GM18508 (cell line): ENCODE measurements around the gene VWA5B2.

Source experiments
- ATAC-seq: cut with Tn5 transposase; IDR thresholded peaks from one replicate; pipeline ENCODE4 v1.9.1; 2021; ENCODE audit warnings: moderate number of reproducible peaks; ENCODE audit not compliant: insufficient read depth, unreplicated experiment

The VWA5B2 gene

DNA sequence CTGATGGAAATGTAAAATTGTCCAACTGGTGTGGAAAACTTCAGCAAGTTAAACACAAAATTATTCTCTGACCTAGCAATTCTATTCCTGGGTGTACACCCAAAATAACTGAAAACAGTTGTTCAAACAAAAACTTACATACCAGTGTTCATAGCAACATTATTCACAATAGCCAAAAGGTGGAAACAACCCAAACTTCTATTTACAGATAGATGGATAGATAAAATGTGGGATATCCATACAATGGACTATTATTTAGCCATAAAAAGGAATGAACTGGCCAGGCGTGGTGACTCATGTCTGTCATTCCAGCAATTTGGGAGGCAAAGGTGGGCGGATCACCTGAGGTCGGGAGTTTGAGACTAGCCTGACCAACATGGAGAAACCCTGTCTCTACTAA is 6.9 kb upstream of the VWA5B2 start:
- no peak for ATAC-seq

DNA sequence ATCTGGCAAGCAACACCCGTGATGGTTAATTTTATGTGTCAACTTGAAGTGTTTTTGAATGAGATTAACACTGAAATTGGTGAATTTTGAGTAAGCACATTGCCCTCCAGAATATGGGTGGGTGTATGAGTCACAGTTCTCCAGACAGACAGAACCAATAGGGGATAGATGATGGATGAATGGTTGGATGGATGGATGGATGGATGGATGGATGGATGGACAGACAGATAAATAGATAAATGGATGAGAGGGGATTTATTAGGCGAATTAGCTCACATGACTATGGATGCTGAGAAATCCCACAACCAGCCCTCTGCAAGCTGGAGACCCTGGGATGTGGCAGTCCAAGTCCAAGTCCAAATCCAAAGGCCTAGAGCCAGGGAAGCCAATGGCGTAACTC is 5.4 kb upstream of the VWA5B2 start:
- no peak for ATAC-seq

DNA sequence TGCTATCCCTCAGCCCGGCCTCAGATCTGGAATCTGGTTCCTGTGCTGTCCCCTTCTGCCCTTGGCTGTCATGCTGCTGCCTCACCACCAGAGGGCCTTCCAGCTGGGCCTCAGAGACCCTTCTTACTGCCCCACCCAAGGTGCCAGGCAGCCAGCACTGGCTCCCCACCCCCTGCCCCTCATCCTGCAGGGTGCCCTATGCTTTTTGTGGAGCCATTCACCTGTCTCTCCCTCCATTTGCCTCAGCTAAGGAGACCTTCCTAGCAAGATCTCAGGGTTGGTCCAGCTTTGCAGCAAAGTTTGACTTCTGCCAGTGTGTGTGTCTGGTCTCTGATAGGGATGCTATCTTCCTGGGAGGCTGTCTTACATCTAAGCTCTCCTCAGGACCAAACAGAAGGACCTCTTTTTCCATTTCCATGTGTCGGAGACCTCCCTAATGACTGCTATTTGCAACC is 1.9 kb upstream of the VWA5B2 start:
- no peak for ATAC-seq

DNA sequence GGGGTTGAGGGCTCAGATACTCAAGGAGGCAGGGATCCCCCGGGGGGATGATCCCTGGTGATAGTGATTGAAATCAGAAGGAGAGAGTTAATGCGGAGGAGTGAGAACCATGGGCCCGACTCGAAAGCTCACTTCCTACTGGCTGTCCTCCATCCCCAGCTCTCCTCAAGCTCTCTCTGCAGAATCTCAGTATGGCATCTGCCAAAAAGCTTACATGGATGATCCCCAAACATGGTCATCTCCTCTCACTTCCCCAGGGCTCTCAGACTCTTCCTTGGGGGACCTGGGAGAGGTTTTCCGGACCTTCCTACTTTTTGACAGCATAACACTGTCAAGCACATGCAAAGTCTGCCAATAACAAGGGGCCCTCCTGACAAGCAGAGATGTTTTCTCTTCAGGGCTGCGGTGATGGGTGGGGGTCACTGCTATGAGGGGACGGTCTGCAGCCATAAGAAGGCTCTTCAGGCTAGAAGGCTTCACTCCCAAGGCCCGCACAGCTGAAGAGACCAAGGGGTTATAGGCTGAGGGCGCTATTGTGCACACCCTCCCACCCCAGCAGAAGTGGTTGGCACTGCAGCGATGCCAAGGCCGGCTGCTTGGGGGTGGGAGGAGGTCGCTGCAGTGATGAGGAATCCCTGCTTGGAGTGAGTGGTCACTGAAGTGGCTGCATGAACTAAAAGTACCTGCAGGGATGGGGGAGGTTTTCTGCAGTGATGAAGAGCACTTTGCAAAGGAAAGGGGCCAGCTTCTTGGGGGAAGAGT is 828 bp upstream of the VWA5B2 start:
- ATAC-seq = no peak

DNA sequence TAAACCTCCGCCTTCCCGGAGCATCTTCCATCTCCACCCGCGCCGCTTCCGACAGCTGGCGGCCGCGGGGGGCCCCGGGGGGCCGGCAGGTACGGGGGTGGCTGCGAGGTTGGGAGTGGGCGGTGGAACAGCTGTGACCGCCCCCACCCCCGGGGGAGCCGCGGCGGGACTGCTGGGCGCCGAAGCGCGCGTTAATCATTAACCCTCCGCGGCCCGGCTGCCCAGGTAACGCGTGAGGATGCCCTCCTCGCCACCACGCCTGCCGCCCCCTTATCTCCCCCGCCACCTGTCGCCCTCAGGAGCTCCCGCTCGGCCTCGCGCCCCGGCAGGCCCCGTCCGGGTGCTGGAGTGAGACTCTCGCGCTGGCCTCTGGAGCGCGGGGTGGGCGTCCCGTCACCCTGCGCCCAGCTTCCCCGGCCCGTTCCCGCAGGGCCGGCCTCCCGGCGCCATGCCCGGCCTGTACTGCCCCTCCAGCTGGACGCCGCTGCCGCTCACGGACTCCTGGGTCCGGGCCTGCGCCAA is 757 bp downstream of the VWA5B2 start:
- ATAC-seq = no peak

DNA sequence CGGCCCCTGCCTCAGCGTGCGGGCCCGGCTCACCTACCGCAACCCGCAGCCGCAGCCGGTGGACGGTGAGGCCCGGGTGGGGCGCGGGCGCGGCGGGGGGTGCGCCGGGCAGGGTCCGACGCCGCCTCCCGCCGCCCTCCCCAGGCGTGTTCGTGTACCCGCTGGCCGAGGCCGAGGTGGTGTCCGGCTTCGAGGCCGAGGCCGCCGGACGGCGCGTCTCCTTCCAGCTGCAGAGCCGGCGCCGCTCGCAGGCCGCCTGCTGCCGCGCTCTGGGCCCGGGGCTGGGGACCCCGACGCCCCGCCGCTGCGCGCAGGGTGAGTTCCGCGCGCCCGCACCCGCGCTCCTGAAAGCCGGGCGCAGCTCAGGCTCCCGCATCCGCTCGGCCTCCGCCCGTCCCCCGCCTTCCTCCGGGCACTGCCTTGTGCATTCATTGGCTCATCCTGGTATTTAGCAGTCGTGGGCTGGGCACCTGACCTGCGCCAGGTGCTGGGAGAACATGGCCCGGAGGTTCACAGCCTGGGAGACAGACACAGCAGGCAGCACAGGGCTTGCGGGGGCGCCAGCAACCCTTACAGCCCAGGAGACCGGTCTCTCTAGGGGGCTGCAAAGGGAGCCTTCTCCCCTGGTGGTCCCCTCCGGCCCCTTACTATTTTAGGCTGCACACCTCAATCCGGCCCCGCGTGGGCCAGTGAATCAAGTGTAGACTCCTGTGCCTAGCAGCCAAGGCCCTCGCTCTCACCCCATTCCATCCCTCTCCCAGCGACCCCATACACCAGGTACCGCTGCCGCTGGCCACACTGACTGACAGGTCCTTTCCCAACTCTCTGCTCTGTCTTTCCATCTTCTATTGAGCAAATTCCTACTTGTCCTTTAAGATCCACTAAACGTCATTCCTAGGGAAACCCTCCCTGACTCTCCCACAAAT is 1.5 kb downstream of the VWA5B2 start:
- no peak for ATAC-seq

DNA sequence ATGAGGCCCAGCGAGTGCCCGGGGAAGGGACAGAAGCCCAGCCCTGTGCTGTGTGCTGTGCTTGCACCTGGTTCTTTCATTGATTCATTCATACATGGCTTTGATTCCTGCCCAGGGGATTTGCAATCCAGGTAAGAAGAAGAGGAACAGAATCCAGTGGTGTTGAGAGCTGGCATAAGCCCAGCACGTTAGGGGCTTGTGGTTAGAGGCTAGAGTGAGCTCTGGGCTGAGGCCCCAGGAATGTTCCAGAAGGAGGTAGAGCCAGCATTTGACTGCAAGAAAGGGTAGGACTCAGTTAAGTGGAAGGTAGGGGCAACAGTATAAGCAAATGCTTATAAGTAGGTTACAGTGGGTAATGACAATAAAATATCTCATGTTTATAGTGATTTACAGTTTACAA is 2.3 kb downstream of the VWA5B2 start:
- ATAC-seq = no peak

DNA sequence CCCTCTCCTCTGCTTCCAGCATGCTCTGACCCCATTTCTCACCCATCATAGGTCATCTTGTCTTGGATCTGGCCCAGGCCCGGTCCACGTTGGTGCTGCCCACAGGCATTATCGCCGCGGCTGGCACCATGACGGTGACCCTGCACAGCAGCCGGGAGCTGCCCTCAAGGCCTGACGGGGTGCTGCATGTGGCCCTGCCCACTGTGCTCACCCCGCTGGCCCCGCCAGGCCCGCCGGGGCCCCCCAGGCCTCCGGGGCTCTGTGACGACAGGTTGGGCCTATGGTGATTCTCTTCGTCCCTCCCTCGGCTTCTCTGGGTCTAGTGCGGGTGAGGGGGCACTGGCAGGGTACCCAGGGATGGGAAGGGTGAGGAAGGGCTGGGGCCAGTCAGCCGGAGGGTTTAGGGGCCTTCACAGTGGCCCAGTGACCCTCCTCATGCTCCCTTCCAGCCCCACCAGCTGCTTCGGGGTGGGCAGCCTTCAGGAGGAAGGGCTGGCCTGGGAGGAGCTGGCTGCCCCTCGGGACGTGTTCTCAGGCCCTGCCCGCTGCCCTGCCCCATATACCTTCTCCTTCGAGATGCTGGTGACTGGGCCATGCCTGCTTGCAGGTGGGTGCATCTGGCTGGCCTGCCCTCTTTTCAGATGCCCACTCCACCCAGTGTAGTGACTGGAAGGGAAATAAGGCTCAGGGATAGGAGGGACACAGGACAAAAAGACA is 3.9 kb downstream of the VWA5B2 start:
- ATAC-seq = no peak

DNA sequence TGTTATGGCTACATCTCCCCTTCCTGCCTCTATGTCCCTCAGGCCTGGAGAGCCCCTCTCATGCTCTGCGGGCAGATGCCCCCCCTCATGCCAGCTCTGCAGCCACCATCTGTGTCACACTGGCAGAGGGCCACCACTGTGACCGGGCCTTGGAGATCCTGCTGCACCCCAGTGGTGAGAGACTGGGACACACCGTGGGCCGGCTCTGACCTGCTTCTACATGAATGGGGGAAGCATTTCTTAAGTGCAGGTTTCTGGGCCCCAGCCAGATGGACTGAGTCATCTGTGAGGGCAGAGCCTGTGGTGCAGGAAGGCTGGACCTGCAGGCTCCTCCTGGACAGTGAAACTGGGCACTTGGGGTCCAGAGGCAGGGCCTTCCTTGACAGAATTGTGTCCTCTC is 4.8 kb downstream of the VWA5B2 start:
- ATAC-seq = no peak

DNA sequence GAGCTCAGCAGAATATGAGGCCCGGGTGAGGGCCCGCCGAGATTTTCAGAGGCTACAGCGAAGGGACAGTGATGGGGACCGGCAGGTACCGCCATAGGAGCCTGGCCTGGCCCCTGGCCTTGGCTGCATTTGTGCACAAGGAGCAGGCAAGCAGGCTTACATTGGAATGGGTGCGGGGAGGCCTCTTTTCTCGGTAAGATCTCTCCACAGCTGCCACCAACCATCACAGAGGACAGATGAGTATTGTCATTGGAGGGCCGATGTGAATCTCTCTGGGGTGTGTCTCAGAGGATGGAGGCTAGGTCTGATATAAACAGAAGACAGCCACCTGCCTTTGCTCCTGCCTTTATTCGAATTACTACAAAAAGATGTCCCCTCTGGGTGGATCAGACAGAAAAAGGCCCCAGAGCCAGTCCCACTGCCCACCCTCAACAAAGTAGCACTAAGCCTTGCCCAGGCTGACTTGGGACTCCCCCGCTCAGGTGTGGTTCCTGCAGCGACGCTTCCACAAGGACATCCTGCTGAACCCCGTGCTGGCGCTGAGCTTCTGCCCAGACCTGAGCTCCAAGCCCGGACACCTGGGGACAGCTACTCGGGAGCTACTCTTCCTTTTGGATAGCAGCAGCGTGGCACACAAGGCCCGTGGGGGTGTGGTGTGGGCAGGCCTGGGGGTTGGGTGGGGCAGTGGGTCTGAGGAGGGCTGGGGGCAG is 5.4 kb downstream of the VWA5B2 start:
- no peak for ATAC-seq

DNA sequence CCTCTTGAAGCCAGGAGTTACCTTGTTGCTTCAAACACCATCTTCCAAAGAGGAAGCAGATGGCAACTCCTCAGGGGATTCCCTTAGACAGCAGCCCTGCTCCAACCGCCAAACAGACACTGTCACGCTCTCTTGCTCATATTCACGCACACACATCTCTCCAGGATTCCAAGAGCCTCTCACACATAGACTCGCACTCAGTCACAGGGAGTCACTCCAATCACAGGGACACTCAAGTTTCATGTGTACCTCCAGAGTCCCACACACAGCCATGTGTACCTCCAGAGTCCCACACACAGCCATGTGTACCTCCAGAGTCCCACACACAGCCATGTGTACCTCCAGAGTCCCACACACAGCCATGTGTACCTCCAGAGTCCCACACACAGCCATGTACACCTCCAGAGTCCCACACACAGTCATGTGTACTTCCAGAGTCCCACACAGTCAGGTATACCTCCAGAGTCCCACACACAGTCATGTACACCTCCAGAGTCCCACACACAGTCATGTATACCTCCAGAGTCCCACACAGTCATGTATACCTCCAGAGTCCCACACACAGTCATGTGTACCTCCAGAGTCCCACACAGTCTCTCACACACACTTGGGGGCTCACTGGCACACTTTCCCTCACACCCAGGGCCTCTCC is 6.1 kb downstream of the VWA5B2 start:
- no peak for ATAC-seq

DNA sequence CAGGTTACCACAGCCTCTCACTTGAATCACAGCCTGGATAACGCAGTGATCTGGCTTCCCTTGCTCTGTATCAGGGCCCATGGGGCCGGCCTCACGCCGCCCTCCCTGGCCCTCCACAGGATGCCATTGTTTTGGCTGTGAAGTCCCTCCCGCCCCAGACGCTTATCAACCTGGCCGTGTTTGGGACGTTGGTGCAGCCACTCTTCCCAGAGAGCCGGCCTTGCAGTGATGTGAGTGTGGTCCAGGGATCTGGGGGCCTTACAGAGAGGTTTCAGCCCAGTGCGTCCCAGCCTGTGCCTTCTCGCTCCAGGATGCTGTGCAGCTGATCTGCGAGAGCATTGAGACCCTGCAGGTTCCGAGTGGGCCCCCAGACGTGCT is 6.6 kb downstream of the VWA5B2 start:
- no peak for ATAC-seq

DNA sequence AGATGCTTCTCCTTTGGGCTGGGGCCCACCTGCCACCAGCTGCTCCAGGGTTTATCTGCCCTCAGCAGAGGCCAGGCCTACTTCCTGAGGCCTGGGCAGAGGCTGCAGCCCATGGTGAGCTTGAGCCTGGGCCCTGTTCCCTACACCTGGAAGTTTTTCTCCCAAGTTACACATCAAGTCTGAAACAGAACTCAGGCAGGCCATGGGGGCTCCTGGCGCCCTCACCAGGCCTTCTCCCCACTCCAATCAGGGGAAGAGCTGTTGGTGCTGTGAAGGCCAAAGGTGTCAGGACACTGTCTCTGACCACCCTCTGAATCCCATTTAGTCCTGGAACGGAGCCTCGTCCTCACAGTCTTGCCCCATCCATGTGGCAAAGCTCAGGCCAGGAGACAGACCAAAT is 7.3 kb downstream of the VWA5B2 start:
- ATAC-seq = no peak

DNA sequence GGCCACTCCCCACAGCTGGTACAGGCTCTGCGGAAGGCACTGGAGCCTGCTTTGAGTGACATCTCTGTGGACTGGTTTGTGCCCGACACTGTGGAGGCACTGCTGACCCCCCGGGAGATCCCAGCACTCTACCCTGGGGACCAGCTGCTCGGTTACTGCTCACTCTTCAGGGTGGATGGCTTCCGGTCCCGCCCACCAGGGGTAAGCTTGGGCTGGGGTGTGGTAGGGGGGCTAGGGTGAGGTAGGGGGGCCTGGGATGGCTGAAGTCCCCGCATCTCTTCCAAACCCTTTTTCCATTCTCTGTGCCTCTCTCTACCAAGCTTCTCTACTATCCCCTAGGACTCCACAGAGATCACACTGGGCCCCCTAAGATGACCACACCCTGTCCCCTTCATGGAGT is 7.8 kb downstream of the VWA5B2 start:
- no peak for ATAC-seq

DNA sequence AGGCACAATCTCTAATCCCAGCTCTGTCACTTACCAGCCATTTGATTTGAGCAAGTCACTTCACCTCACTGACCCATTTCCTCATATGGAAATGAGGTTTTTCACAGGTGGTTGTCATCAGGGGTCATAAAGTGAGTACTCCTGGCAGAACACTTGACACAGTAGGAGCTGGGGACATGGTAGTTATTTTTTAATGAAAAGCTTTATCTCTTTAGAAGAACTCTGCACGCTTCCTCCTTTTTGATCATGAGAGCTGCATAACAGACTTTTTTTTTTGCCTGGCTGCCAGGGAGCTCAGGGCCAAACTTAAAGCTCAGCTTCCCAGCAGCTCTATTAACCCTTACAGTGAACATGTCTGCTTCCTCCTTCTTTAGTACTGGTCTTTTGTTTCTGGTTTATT is 8.4 kb downstream of the VWA5B2 start:
- ATAC-seq = no peak

DNA sequence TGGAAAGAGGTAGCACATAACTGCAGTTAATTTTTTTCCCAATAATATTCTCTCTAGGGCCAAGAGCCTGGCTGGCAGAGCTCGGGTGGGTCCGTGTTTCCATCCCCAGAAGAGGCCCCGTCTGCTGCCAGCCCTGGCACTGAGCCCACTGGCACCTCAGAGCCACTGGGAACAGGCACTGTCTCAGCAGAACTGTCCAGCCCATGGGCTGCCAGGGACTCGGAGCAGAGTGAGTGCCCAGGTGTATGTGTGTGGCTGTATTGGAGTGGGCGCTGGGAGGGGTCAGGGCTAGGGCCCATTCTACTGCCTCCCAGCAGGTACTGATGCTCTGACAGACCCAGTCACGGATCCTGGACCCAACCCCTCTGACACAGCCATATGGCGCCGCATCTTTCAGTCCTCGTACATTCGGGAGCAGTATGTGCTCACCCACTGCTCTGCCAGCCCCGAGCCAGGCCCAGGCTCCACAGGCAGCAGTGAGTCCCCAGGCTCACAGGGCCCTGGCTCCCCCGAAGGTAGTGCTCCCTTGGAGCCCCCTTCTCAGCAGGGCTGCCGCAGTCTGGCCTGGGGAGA is 8.9 kb downstream of the VWA5B2 start:
- ATAC-seq = no peak

DNA sequence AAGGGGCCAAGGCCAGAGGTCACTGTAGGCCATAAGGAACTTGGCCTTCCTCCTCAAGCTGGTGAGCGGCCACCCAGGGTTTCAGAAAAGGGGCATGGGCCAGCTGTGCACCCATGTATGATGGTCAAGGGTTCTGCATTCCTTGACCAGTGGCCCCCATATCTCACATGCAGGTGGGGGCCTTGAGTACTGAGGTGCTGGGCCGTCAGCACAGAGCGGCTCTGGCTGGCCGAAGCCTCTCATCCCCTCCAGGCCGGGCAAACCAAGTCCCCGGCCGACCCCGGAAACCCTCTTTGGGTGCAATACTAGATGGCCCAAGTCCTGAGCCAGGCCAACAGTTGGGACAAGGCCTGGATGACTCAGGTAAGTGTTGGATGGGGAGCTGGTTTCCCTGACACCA is 9.8 kb downstream of the VWA5B2 start:
- ATAC-seq = no peak

DNA sequence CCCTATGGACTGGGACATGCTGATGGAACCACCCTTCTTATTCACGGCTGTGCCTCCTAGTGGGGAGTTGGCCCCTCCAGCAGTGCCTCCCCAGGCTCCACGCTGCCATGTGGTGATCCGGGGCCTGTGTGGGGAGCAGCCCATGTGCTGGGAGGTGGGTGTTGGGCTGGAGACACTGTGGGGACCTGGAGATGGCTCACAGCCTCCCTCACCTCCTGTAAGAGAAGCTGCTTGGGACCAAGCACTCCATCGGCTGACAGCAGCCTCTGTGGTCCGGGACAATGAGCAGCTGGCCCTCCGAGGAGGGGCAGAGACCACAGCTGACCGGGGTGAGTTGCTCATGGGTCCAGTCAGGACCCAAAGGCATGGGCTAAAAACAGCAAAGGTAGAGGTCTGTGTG is 10.3 kb downstream of the VWA5B2 start:
- ATAC-seq = no peak

DNA sequence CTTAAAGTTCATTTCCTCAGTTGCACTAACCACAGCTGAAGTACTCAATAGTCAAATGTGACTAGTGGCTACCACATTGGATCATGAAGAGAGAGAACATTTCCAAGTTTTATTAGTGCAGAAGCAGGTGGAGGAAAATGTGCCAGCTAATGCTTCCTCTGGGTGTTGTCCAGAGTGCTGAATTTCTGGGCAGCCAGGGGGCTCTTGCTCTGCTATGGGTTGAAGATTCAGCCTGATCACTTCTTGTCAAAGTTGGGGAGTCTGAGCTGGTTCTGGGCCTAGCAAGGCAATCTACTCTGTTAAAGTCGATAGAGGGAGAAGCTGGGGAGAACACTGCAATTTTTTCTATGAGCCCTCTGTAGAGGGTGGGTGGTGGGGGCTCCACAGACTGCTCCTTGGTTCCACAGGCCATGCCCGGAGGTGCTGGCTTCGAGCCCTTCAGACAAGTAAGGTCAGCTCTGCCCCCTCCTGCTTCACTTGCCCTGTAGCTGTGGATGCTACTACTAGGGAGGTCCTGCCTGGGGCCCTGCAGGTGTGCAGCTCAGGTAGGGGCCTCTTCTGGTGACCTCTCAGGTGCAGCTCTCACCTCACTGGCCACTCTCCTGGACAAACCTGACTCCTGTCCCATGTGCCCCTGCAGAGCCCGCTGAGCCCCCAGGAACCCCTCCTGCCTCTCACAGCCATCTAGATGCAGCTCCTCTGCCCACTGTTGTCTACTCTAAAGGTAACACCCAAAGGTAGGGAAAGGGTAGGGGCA is 11.2 kb downstream of the VWA5B2 start:
- no peak for ATAC-seq
